CD4-positive, alpha-beta T cell treated with Interleukin-6 at 100 ng/mL for 8 hours (primary cell): ENCODE data around the gene CDC42BPA.

Experiments used
- DNase-seq: peaks from one replicate; pipeline ENCODE4 v3.0.0-alpha.2; 2020; ENCODE audit warnings: mixed read lengths, low spot score

CDC42BPA gene

GRCh38 chr1:227335242-227336020 is 17.1 kb upstream of the CDC42BPA start:
- no peak for DNase-seq

DNA sequence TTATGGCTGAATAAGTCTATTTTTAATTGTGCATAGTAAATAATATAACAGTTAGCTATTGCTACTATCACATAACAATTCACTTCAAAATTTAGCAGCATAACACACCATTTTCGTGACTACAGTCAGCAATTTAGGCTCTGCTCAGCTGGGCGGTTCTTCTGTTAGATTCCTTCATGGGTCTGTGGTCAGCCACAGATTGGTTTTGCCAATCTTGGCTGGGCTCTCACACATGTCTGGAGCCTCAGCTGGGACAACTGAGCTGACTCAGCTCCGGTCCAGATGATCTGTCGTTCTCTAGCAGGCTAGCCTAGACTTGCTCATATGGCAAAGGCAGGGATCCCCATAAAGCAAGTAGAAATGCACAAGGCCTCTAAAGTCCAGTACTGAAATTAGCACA is 15.1 kb upstream of the CDC42BPA start:
- DNase-seq: no peak

DNA sequence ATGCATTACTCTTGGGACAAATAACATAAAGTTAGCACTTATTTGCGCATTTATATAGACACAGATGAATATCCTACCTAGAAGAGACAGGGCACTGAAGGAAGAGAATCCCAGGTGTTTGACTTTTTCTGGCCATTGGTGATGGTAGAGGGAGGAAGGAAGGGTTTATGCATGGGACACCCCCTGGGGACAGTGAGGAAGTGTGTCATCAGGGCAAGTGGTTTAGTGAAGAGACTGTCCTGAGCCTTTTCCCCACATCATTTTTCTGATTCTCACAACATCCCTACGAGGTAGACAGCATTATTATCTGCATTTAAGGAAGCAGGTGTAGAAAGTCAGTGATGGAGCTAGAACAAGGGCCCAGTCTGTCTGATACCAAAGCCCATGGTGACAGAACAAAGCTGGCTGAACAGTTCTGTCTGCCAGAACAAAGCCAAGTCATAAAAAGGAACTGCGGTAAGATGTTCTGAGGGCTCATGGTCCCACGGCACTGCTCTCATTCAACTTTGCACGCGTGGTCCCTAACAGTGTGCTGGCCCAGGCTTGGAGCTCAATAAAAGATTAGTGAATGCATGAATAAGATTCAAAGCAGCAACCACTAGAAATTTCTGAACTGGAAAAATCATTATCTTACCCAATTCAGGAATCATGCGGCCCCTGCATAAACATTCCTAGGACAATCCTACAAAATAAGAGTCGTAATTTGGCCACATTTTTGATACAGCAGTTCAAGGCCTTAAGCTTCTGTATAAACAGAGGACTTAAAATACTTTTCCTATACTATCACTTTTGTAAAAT is 12.2 kb upstream of the CDC42BPA start:
- no peak for DNase-seq

DNA sequence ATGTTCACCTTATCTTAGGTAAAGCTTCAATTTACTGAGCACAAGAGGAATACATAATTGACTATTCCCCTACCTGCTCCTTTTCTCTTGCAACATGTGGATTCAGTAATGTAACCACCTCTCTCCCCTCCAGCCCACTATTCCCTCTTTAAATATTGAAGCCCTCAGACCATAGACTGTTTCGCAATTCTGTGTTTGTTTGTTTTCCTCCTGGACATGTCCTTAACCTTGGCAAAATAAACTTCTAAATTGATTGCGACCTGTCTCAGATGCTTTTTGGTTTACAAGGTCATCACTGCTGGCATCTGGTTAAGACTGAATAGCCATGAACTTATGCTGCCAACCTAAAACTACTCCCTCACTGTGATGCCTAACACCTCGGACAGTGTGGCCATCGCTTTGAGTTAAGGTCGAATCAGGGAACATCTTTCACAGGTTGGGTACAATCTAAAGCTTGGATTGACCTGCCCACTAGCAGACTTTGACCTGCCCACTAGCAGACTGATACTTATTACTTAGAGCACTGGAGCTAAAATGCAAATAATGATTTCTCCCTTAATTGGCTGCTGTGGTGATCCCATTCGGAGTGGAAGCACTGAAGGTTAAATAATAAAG is 10.2 kb upstream of the CDC42BPA start:
- no peak for DNase-seq

- no peak for DNase-seq
These were observed 6.9 kb upstream of the CDC42BPA start for GRCh38 chr1:227325156-227325555.

GRCh38 chr1:227323967-227324268 is 5.6 kb upstream of the CDC42BPA start:
- DNase-seq: no peak

GRCh38 chr1:227323171-227323966 is 5.1 kb upstream of the CDC42BPA start:
- DNase-seq: no peak

DNA sequence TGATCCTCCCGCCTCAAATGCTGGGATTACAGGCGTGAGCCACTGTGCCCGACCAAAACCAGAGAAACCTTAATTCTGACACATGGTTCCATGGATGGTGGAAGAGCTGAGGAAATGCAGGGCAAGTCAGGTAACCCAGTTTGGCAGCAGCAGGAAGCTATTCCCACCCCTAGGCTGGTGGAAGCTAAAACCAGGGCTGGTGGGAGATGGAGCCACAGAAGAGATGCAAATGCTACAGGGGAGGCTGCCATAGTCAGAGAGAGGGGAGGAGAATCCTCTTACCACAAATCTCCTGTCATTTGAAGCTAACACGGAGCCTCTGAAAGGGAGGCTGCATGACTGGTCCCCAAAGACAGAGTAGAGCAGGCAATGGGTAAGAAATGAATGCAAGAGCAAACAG is 4.1 kb upstream of the CDC42BPA start:
- no peak for DNase-seq

DNA sequence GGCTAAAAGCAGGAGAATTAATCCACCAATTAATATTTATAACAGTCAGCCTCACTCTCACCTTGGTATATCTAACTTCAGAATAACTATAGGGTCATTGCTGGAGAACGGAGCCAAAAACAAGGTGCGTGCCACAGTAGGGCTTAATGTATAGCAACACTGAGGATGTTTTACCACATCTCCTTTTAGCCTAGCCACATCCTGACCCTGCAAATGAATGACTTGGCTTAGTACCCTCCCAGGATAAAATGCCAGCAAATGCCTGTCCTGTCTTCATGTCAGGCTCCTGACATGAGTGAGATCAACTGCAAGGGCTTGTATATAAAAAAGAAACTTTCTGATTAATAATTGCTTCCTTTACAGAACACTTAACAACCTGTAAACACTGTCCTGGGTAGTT is 2.7 kb upstream of the CDC42BPA start:
- DNase-seq: no peak

- DNase-seq: no peak
These were observed 2.2 kb upstream of the CDC42BPA start for GRCh38 chr1:227320476-227320875.

- DNase-seq: no peak
These were observed 738 bp upstream of the CDC42BPA start for GRCh38 chr1:227318853-227319607.

- DNase-seq: no peak
These were observed 723 bp downstream of the CDC42BPA start for GRCh38 chr1:227317523-227318015.

DNA sequence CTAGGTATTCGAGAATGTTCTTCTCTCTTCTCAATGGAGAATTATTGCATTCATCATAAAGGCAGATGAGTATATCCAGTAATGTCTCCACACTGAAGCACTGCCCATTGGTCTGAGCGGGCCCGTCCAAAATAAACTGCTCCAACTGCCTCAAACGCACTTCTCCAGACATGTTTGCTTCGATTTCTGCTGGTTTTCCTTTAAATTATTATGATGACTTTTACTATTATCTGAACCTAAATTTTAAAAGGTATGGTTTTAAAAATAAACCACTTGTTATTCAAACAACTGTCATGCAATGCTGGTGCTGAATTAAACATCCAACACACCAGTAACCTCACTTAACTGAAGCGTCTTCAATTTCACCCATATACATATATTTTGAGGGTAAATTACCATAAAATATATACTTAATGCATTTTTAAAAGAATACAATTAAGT is 1.3 kb downstream of the CDC42BPA start:
- no peak for DNase-seq

GRCh38 chr1:227316456-227316855 is 1.8 kb downstream of the CDC42BPA start:
- no peak for DNase-seq

DNA sequence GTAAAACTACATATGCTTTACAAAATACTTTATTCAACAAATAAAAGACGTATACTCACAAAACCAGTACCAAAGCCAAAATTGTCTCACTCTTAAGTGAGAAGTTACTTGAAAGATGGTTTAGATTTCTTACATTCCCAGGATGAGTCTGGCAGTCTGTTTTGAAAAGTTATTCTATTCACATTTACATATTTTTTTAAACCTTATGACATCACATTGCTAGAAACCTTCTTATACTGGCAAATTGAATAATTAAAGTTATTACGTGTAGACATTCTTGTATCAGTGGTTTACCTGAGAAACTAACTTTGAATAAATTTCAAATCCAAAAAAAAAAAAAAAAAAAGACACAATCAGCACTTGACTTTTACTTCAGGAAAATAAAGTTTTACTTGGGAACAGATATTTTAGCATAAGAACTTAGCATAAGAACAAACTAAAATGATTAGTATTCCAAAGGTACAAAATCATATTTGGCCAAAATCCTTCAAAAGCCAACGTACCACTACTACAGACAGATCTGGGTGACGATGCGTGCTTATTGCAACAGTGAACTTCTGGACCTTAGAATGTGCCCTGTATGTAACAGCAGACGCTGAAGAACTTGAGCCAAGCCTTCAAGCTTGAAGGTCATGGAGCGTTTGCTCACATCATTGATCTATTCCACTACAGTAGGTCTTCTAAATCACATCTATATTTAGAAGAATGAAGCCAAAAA is 2.5 kb downstream of the CDC42BPA start:
- no peak for DNase-seq

DNA sequence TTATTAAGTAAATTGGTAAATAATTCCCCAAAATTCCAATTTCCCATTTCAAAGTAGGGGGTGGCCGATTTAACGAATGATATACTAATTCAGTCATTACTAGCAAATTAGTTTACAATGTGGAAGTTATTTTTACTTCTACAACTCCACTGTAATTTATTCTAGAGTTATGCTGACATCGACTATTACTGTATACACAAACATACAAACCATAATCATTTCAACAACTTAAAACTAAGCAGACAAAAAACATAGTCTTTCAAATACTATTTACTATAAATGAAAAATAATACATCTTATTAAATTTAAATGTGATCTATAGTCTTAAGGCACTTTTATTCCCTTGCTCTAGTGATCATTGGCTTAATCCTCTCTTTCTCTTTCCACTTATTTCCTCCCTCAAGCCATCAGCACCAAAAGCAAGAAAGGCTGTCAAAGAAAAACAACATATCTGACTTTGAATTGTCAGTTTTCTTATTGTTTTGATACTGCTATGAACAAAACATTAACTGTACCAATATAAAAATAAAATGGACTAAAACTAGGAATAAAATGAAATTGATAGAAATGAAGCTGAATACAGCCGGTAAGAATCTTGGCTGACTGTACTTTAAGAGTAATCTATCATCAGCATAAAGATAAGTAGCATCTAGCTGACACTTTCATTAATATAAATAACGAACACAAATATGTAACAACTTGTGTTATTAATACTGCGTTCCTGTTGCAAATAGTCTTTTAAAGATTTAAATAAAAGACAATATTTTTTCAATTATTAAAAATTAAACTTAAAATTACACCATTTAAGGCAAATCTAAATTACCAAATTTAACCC is 4.1 kb downstream of the CDC42BPA start:
- DNase-seq: no peak

DNA sequence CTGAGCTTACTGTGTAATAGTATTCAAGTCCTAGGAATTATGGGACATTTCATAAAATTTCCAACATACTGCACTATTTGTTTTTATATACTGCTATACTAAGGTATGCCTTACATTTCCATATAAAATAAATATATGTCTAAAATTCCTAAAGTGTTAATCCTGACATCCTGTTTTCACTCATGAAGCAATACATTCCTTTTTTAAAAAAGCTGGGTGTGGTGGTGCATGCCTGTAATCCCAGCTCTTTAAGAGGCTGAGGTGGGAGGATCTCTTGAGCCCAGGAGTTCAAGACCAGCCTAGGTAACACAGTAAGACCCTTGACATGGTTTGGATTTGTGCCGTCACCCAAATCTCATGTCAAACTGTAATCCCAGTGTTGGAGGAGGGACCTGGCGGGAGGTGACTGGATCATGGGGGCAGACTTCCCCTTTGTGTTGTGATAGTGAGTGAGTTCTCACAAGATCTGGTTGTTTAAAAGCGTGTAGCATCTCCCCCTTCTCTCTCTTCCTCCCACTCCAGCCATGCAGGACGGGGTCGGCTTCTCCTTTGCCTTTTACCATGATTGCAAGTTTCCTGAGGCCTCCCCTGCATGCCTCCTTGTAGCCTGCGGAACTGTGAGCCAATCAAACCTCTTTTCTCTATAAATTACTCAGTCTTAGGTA is 5.8 kb downstream of the CDC42BPA start:
- no peak for DNase-seq

- DNase-seq: no peak
These were observed 6.8 kb downstream of the CDC42BPA start for GRCh38 chr1:227311389-227312001.
